ENCODE results near the gene RASSF1.

RASSF1 gene

DNA sequence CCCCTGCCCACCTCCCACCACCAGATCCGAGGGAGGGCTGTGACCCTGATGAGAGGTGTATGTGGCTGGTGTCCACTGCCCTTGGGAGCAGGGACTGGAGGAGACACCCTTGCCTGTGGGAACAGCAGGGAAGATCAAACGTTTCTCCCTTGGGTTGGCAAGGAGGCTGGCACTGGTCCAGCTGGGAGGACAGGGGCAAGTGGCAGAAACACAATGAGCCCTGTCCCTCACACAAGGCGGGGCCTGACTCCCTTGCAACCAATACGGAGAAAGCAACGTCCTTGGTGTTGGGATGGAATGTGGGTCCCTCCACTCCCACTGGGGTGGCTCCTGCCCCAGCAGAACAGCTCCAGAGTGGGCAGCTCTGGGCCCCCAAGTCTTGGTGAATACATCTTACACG is 23.3 kb downstream of the RASSF1 start:
- no peak overlapping the region for H3K4me3 ChIP-seq (ENCODE audit: low read length)
- H3K27me3 ChIP-seq (ENCODE audit: control insufficient read depth, low read length), result no peaks in the 10 kb centered on the region
- peaks cover 22% of the 10 kb centered on the region for H3K4me1 ChIP-seq (ENCODE audit: control insufficient read depth, low read length)
- peaks cover 10% of the 10 kb centered on the region for H3K36me3 ChIP-seq (ENCODE audit: control insufficient read depth, low read length)
- TF ChIP-seq, protein P1, sequence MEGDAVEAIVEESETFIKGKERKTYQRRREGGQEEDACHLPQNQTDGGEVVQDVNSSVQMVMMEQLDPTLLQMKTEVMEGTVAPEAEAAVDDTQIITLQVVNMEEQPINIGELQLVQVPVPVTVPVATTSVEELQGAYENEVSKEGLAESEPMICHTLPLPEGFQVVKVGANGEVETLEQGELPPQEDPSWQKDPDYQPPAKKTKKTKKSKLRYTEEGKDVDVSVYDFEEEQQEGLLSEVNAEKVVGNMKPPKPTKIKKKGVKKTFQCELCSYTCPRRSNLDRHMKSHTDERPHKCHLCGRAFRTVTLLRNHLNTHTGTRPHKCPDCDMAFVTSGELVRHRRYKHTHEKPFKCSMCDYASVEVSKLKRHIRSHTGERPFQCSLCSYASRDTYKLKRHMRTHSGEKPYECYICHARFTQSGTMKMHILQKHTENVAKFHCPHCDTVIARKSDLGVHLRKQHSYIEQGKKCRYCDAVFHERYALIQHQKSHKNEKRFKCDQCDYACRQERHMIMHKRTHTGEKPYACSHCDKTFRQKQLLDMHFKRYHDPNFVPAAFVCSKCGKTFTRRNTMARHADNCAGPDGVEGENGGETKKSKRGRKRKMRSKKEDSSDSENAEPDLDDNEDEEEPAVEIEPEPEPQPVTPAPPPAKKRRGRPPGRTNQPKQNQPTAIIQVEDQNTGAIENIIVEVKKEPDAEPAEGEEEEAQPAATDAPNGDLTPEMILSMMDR (IDR thresholded peaks at IDR 0.05; ENCODE audit: low read depth, low read length, poor library complexity, severe bottlenecking), result no peak
- TF ChIP-seq EZH2phosphoT487 (IDR thresholded peaks at IDR 0.05; ENCODE audit: borderline replicate concordance, low read length), result no peak
- H3K27ac ChIP-seq (ENCODE audit: low read depth, low read length), result no peak overlapping the region
- H3K9me2 ChIP-seq (replicated peaks; ENCODE audit: control insufficient read depth, low read length), result no peaks in the 10 kb centered on the region
- peaks cover 3% of the 10 kb centered on the region; the same call in 1 of the 2 replicates for H3K79me2 ChIP-seq (ENCODE audit: control insufficient read depth, low read length)
- H3K9me3 ChIP-seq (ENCODE audit: control insufficient read depth, insufficient read depth, low read length), result no peaks in the 10 kb centered on the region
- no peak overlapping the region for H3K4me2 ChIP-seq (ENCODE audit: low read length)
- no peaks in the 10 kb centered on the region for H4K20me1 ChIP-seq (ENCODE audit: control insufficient read depth, insufficient read depth, low read depth, low read length)
- H3F3A ChIP-seq (ENCODE audit: control insufficient read depth, insufficient read depth), result no peaks in the 10 kb centered on the region

DNA sequence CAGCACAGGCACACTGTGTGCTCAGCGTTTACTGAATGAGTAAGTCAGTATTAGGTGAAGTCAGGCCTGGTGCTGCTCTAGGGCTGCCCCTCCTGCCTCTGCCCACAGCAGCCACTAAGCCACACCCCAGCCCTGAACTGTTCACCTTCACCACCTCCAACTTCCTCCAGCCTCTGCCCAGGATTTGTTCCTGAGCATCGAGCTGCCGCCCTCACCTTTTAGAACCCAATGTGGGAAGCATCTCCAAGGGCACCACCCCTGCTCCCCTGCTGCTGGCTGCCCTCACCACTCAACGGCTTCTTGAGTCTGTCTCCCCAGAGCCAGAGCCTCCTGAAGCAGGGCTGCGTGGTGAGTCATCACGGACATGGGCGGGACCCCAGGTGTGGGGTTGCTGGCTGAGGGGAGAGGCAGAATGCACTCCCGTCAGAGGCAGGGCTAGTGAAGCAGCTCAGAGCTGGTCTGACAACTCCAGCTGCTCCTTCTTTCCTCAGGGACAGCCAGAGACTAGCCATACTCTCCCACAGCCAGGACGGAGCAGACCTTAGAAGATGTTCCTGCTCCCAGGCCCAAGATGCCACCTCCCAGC is 23.9 kb downstream of the RASSF1 start:
- Histone ChIP-seq H3K9me2 (replicated peaks; ENCODE audit: control insufficient read depth, low read length) (no peaks in the 10 kb centered on the region), H3K79me2 (ENCODE audit: control insufficient read depth, low read length) (peaks cover 3% of the 10 kb centered on the region; the same call in 1 of the 2 replicates), H4K20me1 (ENCODE audit: control insufficient read depth, insufficient read depth, low read depth, low read length) (no peaks in the 10 kb centered on the region), H3K27me3 (ENCODE audit: control insufficient read depth, low read length) (no peaks in the 10 kb centered on the region), H3K4me1 (ENCODE audit: control insufficient read depth, low read length) (peaks cover 17% of the 10 kb centered on the region), H3K9me3 (ENCODE audit: control insufficient read depth, insufficient read depth, low read length) (no peaks in the 10 kb centered on the region), H3F3A (ENCODE audit: control insufficient read depth, insufficient read depth) (no peaks in the 10 kb centered on the region), H3K36me3 (ENCODE audit: control insufficient read depth, low read length) (peaks cover 10% of the 10 kb centered on the region), H3K27ac (ENCODE audit: low read depth, low read length) (no peak overlapping the region), H3K4me3 (ENCODE audit: low read length) (no peak overlapping the region), H3K4me2 (ENCODE audit: low read length) (no peak overlapping the region)
- no peak for TF ChIP-seq EZH2phosphoT487 (IDR thresholded peaks at IDR 0.05; ENCODE audit: borderline replicate concordance, low read length)
- TF ChIP-seq, protein P1 (IDR thresholded peaks at IDR 0.05; ENCODE audit: low read depth, low read length, poor library complexity, severe bottlenecking), result no peak

DNA sequence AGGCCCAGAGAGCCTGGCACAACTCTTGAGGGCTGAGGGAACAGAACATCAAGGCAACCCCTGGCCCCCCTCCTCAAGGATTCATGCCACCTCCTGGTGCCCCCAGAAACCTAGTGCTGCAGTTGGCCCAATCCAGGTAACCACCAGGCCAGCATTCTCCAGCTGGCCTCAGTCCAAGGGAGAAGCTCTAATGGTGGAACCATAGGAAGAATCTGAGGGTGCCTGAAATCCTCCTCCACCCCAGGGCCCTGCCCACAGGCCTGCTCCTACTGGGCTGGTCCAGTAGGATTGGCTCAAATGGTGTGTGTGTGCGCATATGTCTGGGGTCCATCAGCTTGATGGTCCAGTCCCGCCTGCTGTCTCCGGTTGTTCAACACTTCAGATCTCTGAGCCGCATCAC is 25.8 kb downstream of the RASSF1 start:
- no peak overlapping the region for H3K4me3 ChIP-seq (ENCODE audit: low read length)
- no peaks in the 10 kb centered on the region for H3K79me2 ChIP-seq (ENCODE audit: control insufficient read depth, low read length)
- H3K4me2 ChIP-seq (ENCODE audit: low read length), result no peak overlapping the region
- TF ChIP-seq, protein P1 (IDR thresholded peaks at IDR 0.05; ENCODE audit: low read depth, low read length, poor library complexity, severe bottlenecking), result no peak
- no peak for TF ChIP-seq EZH2phosphoT487 (IDR thresholded peaks at IDR 0.05; ENCODE audit: borderline replicate concordance, low read length)
- H3K27ac ChIP-seq (ENCODE audit: low read depth, low read length), result no peak overlapping the region
- H3K9me2 ChIP-seq (replicated peaks; ENCODE audit: control insufficient read depth, low read length), result no peaks in the 10 kb centered on the region
- H3K4me1 ChIP-seq (ENCODE audit: control insufficient read depth, low read length), result peaks cover 6% of the 10 kb centered on the region; the same call in 1 of the 2 replicates
- H3F3A ChIP-seq (ENCODE audit: control insufficient read depth, insufficient read depth), result no peaks in the 10 kb centered on the region; the same call in 1 of the 2 replicates
- H4K20me1 ChIP-seq (ENCODE audit: control insufficient read depth, insufficient read depth, low read depth, low read length), result no peaks in the 10 kb centered on the region
- peaks cover 10% of the 10 kb centered on the region for H3K36me3 ChIP-seq (ENCODE audit: control insufficient read depth, low read length)
- H3K27me3 ChIP-seq (ENCODE audit: control insufficient read depth, low read length), result no peaks in the 10 kb centered on the region
- no peaks in the 10 kb centered on the region for H3K9me3 ChIP-seq (ENCODE audit: control insufficient read depth, insufficient read depth, low read length)
